NCI-H146 treated with DMSO at 0.1 percent for 48 hours (cell line): Measurements from ENCODE around the gene TTC28.

Experiments used
- DNase-seq: peaks from one replicate; lab custom pipeline; 2025; ENCODE audit not compliant: unreplicated experiment; lab: John Stamatoyannopoulos, UW

The TTC28 gene

DNA sequence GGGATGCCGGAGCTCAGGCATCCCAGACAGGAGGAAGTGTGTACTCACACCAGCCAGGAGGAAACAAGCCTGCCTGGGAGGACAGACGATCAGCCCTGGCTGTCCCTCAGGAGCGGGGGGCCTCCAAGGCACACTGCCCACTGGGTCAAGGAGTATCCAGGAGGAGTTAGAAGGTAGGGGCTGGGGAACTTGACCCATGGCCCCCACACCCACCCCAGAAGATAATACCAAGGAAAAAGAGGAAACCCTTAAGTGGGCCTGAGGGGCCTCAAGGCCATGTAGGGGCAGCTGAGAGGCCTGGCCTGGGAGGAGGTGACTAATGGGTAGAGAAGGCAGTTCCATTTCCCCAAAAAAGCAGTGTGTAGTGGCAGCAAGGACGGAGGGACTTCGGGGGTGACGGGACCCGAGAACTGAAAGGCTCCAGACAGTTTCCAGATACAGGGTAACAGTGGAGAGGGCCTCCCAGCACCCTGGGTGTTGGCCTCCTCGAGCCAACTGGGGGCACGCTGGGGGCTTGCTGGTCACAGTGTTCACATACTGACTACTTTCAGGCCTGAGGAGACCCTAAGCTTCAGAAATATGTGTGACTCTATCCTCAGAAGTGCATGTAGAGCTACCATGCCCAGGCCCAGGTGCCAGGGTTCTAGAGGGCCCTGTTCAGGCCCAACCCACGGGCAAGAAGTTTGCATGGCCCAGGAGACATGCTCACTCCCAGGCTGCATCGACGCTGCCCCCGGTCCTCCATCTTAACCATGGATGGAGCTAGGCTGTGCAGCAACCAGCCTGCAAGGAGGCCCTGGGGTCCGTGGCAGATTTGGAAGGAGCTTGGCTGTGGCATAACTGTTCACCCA lies 684.9 kb downstream of the TTC28 start:
- DNase-seq, result no peak

DNA sequence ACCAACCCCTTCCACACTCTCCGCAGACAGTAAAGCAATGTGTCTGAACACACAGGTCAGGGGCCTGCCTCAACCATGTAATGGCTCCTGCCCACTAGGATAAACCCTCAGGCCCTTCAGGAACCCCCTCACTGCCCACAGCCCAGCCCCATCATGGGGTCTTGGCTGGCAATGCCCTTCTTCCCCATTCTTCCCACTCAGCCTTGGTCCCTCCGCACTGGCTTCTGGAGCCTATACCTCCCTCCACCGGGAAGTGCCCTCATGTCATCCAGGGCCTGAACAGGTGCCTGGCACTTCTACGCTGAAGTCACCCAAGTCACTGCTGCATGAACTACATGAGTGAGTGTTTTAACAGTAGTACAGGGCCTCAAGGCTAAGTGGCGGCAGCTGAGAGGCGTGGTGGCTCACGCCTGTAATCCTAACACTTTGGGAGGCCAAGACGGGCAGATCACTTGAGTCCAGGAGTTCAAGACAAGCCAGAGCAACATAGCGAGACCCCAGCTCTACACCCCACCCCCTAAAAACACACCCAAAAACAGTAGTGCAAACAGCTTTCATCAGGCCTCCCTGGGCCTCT lies 685.8 kb downstream of the TTC28 start:
- no peak for DNase-seq

DNA sequence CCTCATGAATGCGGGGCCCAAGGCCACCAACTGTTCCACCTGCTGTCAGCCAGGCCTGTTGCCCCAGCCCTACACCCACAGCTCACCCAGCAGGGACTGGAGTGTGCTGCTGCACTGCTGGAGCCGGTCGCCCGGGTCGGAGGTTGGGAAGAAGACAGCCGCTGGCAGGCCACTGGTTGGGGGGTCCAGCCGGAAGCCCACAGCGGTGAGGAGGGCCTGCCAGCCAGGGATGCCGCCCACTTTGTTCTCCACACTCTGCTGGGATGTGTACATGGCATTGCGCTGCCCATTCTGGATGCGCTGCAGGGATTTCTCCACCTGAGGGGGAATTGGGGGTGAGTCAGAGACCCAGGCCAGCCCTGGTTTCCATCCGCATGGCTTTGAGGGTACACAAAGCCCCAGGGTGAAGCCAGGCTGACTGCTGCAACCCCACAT lies 686.4 kb downstream of the TTC28 start:
- DNase-seq, result no peak

DNA sequence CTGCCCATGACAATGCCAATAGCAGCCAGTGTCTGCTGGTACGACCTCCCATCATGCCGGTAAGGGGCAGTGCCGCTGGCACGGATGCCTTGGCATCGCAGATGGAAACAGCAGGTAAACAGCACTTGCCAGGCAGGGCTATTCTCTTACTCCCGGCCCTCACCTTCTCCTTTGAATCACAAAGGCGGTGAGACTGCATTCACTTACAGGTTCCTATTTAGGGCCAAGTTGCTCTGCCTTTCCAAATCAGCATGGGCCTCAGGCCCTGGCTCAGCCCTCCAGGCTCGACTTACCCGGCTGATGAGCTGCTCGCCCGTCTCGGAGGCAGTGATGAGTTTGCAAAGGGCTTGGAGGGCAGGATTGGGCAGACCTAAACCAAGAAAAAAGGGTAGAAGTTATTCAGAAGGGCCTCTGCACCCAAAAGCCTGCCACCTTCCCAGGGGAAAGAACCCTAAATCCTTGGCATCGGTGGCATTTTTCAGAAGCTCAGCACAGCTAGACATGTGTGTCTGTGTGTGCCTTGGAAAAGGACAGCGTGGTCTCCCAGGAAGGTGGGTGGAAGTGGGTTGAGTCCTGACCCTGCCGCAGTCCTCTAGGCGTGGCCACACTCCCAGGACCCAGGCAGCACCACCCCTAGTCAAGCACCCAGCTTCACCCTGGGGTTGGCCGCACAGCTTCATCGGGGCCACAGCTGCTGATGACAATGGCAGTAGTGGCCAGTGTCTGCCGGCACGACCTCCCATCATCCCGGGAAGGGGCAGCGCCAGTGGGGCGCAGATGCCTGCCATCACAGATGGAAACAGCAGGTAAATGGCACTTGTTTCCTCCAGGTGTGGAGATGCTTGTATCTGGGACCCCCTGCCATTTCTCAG lies 687.1 kb downstream of the TTC28 start:
- no peak for DNase-seq

DNA sequence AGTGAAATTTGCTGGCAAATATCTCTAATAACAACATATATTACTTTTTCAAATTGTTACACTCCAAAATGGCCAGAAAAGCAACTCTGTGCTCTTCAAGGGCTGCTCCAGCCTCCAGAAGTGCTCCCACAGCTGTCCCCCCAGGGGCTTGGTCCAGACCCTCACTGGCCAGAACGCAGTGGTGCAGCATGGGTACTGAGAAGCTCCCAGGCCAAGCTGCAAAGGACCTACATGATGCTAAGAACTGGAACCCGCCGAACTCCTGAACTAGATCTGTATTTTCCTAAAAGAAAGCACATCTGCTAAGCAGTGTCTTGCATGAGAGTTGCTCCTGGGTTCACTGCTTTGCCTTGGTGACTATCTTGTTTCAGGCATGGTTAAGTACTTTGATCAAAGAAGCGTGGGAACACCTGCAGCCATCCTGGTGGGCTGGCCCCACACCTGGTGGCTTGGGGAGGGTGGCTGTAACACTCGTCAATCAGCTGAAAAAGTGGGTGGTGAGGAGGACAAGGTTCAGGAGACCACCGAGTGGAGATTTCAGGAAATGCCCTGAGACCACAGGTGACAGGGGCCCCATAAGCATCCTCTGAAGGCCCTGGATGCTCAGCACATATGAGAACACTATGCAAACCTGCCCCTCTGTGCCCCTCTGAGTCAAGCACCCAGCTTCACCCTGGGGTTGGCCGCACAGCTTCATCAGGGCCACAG lies 687.9 kb downstream of the TTC28 start:
- no peak for DNase-seq

DNA sequence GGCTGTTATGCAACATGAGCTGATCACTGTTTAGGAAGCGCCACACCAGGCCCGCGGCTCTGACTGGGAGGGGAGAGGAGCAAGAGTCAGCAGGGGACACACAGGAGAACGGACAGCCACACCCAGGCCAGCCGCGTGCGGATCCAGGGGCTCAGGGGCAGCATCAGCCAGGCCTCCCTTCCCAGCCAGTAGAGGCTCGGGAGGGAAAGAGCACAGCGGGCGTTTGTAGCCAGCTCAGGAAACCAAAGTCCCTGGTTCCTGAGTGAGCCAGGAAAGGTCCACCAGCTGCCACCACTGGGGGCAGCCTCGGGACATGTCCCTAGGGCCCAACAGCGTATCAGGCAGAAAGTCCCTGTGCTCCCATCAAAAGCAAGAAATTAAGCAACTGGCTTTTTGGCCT lies 688.8 kb downstream of the TTC28 start:
- no peak for DNase-seq

DNA sequence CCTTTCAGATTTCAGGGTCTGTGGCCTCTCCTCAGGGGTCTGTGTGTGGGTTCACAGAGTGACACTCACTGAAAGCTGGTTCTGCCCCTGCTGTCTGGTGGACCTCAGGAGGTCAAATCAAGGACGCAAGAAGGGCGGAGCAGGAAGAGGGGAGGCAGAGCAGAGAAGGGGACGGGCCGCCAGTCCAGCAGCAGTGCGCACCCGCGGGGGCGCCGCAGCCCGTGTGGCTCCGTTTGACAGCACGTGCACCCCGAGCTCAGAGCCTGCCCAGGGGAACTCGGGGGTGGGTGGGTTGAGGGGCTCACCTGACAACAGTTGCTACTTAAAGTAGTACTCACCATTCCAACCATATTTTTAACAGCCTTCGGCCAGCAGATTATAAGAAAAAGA lies 689.2 kb downstream of the TTC28 start:
- DNase-seq, result no peak

DNA sequence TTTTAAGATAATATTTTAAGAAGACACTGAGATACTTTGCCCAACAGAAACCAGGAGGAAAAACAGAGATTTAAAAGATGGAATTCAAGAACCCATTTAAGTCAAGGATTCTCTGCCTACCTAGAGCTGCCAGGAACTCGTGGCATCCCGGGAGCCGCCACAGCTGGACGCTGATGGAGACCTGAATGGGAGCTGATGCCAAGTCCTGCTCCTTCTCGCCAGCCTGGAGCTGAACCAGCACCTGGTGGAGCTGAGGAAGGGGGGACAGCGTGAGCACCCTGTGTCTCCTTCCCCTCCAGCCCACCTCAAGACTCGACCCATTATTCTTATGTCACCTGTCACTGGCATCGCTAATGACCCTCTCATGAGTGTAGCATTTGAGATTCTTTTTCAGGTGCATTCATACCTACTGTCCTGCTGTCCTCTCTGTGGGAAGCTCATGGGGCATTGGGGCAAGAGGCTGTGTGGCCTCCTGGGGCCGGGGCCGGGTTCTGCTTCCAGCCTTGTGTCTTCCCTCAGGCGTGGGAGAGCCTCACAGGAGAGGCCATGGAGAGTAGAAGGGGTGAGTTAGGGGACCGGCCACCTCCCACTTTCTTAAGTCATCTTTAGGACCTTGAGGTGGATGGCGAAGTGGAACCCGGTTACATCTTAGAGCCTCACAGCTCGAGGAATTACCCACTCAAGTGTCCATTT lies 689.7 kb downstream of the TTC28 start:
- no peak for DNase-seq

DNA sequence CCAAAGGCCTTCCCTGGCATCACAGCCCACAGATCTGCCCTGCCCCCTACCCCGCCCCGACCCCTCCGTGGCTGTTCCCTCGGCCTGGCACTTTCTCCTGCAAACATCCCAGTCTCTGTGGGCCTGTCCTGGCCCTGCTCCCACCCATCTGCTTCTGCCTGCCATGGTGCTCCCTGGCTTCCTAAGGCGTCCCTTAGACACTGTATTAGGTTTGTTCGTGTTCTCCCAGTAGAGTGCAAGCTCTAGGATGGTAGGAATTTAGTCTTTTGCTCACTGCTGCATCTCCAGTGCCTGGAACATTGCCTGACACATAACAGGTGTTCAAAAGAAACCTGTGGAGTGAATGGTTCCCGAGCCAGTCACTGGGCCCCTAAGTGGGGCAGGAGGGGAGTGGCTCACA lies 690.9 kb downstream of the TTC28 start:
- no peak for DNase-seq

DNA sequence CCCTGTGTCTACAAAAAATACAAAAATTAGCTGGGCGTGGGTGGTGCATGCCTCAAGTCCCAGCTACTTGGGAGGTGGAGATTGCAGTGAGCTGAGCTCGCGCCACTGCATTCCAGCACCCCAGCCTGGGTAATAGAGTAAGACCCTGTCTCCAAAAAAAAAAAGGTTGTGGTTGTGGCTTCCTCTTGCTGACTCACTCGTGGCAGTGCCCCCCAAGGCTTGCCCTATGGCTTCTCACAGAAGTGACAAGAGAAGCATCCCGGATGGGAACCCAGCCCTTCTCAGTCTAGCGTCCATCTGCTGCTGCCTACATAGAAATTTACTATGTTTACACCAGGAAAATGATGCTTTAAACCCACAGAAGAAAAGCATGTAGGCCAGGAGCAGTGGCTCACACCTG lies 692.1 kb downstream of the TTC28 start:
- no peak for DNase-seq

DNA sequence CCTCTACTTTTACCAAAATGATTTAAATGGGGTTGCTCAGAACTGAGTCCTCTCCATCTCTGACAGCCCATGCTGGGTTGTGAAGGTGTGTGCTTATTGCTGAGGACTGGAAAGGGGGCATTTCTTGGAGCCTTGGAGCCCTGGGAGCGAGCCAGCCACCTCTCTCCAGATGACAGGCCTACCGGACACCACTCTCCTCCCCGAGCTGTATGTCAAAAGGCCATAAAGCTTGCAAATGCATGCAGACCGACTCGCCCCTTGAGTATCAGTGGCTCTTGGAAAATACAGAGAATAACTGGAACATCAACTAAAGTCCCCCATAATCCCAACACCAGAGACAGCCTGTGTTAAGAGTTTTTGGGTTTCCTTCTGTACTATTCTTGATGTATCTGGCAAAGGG lies 692.7 kb downstream of the TTC28 start:
- DNase-seq, result no peak

DNA sequence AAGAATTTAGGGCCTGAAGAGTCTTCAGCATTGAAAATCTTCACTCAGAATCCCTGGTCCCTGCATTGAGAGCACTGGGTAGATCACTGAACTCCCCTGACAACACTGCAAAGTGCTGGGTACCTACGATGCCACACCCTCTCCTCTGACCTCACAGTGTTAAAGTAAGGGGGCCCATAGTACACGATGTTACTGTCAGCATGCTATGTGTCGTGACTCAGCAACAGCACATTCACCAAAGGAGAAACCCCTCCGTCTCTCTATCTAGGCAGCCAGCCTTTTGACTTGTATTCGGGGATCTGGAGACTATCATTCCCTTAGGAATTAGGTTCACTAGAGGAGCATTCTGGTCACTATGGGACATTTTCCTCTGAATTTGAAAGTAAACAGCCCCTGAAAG lies 693.2 kb downstream of the TTC28 start:
- DNase-seq, result no peak

DNA sequence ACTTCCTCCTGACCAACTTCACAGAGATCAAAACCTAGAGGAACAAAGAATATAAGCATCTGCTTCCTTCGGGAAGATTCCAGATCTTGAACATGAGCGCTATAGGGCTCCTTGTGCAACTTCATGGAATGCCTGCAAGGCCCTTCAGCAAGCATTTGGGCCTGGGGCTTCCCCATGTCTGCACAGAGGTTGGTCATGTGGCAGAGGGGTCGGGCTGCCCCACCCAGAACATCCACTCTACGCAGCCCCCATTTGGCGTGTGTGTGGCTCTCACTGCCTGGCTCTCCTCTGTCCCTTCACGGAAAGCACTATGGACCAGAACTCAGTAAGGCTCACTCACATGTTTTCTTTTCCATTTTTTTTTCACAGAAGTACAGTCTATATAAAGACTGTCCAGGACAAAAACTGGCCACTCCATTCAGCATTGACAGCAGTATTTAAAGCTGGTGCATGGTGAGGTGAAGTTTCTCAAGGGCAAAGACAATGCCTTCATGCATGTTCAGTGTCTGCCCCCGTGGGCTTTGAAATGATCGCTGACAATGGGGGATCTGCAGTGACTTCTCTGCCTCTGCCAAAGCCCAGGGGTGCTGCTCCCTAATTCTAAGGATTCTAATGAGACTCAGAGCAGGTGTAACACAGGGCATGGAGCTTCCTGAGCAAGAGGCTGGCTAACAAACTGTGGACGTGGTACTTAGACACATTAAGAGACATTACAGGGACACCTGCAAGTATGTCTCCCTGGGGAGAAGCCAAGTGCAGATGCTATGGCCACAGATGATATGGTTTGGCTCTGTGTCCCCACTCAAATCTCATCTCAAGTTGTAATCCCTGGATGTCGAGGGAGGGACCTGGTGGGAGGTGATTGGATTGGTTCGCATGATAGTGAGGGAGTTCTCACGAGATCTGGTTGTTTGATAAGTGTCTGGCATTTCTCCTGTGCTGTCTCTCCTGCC lies 694.0 kb downstream of the TTC28 start:
- no peak for DNase-seq

DNA sequence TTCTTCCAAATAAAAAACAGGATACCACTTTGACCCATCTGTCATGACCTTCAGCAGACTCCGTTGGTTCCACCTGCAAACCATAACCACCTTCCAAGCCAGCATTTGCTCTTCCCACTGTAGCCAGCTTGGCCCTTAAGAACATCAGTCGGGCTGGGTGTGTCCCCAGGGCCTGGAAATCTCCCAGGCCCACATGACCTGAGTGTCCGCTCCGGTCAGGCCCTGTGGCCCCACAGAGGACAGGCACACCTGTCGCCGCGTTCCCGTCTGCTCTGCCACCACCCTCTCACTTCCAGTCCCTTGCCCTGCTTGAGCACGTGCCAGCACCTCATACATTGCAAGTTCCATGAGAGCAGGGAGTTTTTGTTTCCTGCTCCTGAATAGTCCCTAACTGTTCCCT lies 694.9 kb downstream of the TTC28 start:
- no peak for DNase-seq

DNA sequence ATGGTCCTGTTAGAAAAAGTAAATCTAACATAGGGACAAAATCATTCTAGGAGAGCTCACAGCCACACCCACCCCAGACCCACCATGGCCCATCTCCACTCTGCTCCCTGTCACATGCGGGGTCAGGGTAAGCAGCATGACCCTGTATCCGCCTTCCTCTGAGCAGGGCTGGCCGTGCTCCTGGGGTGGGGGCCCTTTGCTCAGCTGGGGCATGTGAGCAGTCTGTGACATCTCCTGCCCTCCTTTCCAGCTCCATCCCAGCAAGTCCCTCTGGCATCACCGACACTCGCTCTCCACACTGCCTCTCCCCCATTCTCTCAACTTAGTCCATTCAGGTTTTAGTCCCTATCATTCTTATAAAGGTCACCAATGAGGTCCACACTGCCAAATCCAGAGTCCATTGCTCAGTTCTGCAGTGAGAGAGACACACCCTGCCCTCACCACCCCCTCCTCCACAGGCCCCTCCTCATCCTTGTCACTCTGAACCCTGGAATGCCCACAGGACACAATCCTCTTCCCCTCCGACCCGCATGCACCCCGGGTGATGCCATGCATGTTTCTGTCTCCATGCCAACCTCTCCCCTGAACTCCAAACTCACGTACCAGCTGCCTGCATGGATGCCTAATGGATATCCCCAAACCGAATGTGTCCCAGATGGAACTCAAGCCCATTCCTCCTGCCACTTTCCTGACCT lies 695.5 kb downstream of the TTC28 start:
- DNase-seq, result no peak

DNA sequence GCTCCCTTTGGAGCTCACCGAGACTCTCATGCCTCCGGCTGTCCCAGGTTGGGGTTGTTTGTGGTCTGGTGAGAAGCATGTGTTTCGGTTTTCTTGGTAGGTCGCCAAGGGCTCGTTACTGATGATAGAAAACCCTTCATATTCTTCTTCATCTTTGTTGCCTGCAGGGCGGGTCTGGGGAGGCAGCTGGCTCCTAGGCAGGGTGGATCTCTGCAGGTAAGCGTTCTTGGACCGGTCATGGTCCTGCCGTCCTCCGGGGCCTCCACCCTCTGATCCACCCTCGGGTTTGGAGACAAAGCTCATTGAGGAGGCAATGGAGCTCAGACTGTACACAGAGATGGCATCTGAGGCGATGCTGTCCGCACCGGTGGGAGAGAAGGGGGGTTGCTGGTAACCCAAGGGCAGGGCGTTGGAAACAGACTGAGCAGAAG lies 696.3 kb downstream of the TTC28 start:
- DNase-seq, result no peak

DNA sequence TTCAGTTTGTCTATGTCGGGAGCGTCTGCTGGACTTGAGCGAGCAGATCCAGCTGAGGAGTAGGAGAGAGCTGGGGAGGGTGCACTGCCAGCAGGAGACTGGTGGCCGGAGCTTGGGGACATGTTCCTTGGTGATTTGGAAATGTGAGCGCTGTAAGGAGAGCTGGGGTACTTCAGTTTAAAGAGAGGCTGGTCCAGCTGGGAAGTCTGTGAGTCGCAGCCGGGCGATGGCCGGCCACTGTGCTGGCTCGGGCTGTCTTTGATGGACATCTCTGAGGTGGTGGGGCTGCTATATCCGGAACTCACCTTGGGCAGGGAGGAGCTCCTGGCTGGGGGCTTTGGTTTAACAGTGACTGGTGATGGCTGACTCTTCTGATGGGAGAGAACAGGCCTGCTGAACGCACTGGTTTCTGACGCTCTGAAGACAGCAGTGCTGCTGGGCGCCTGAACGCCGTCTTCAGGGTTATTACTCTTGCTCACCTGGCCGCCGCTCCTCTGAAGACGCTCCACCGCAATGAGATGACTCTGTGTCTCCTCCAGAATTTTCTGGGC lies 696.9 kb downstream of the TTC28 start:
- DNase-seq, result no peak

DNA sequence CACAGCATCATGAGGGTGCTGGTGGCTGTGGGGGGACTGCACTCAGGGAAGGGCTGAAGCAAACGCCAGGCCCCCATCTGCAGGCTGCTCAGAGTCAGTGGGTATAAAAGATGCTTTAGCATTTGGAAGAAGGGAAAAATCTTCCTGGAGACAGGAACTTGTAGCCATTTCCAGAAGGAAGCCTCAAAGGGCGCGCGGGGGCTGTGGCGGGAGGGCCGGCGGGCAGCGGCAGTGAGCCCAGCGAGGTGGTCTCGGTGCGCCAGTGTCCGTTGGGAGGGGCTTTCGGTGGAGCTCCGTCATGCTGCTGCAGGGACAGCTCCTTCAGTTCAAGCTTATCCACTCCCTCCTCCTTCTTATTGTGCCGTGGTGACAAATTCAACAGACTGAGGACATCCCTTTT lies 697.5 kb downstream of the TTC28 start:
- no peak for DNase-seq
